ENCODE measurements around the gene NPFFR1. TPM values are rescaled to one million over a fixed set of nuclear protein-coding genes. Genes with fewer than 3 reads are reported as not detected.

NPFFR1 gene
- total and polyA plus RNA-seq, 10 of the 15 experiments (the other 5 are each of a cell fraction or from before 2014, with no cell fraction given), result 0.03 TPM; not detected in 9

DNA sequence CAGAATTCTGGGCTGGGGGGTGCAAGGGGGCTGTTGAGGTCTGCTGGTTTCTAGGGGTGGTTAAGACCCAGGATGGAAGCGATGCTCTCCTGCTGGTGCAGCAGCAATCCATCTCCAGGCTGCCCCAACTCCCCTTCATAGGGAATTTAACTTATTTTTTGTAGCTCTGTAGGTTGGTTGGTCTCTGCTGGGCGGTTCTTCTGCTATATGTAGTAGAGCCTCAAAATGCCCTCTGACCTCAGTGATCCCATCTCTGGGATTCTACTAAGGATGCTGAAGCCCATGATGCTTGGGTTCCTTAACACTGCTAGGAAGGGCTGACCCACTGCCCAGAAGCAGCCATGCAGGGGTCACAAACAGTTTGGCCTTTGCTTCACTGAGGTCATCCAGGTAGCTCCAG is 49.5 kb upstream of the NPFFR1 start:
- POLR2A ChIA-PET, result interaction anchor here (0.9 to 1.2 kb wide), 3 partner anchors 11 to 61 kb away, joined by 3 read pairs; no protein-coding TSS in a partner anchor
- RAD21 ChIA-PET (ENCODE audit: unreplicated experiment), result interaction anchor here (1.9 kb wide), 1 partner anchor 31 kb away, joined by 8 read pairs; no protein-coding TSS in a partner anchor
- no peaks in the 10 kb centered on the region for H3K27me3 ChIP-seq (replicated peaks in 1 of 2; ENCODE audit: control insufficient read depth in 2 of 2, insufficient read depth in 2 of 2, low read length in 1 of 2)
- H4K20me1 ChIP-seq (ENCODE audit: control insufficient read depth, insufficient read depth), result no peaks in the 10 kb centered on the region
- peaks cover under 1 to 2% of the 10 kb centered on the region in 2 experiments; a peak in 2 of 4 replicates for H3K36me3 ChIP-seq (ENCODE audit: control insufficient read depth in 2 of 2, insufficient read depth in 2 of 2, low read length in 1 of 2)
- H3K9ac ChIP-seq (ENCODE audit: control insufficient read depth, insufficient read depth, low read length), result no peak overlapping the region
- H2AFZ ChIP-seq (ENCODE audit: control insufficient read depth, low read depth, low read length), result no peak overlapping the region
- 100% methylated on average over 2 of the region's 2 CpGs for WGBS (ENCODE audit: insufficient coverage, insufficient replicate concordance, low lambda C conversion rate, missing lambda C conversion rate)
- 0 out of 2 replicates have a peak, but pooled peaks cover 2% of the 10 kb centered on the region for H3K79me2 ChIP-seq (ENCODE audit: control insufficient read depth, insufficient read depth, low read length)
- DNase-seq (ENCODE audit: low read depth, low spot score) (no peak), ATAC-seq (no peak), FAIRE-seq (no peak)
- intact Hi-C loops (cut with micrococcal nuclease; ENCODE audit: unreplicated experiment) (no loop called here), in situ Hi-C loops (cut with MboI) (no loop called here)
- BruUV-seq (replicated peaks), result no TSS peak
- no peak overlapping the region for H3K27ac ChIP-seq (ENCODE audit: control insufficient read depth, insufficient read depth)
- SMC1A ChIA-PET (ENCODE audit: uncharacterized antibody, unreplicated experiment), result interaction anchor here (1.2 to 3.4 kb wide), 5 partner anchors 13 to 107 kb away, joined by 3 to 12 read pairs (median 5); no protein-coding TSS in a partner anchor
- H3K4me2 ChIP-seq (ENCODE audit: control insufficient read depth, insufficient read depth), result no peak overlapping the region
- peaks cover 4% of the 10 kb centered on the region; the same call in 2 of the 3 replicates for H3K9me3 ChIP-seq (replicated peaks; ENCODE audit: control insufficient read depth, insufficient read depth, low read length)
- CTCF ChIA-PET, result interaction anchor here (1.0 to 2.5 kb wide), 7 partner anchors 13 to 116 kb away, joined by 3 to 11 read pairs (median 6); no protein-coding TSS in a partner anchor
- H3K4me3 ChIP-seq, result no peak overlapping the region
- TF ChIP-seq EP300 (IDR thresholded peaks at IDR 0.05; ENCODE audit: borderline replicate concordance in 1 of 2, control insufficient read depth in 1 of 2, low read depth in 2 of 2, low read length in 2 of 2) (no peak), CBX3 (IDR thresholded peaks at IDR 0.05; ENCODE audit: borderline replicate concordance, low read depth) (no peak), CEBPB (IDR thresholded peaks at IDR 0.05; ENCODE audit: borderline replicate concordance in 1 of 2, low read depth in 2 of 2, low read length in 2 of 2) (no peak), BCL3 (IDR thresholded peaks at IDR 0.05; ENCODE audit: borderline replicate concordance, insufficient read depth, low read depth, low read length, poor library complexity, severe bottlenecking) (no peak), ESRRA (IDR thresholded peaks at IDR 0.05; ENCODE audit: low read length) (no peak), SMARCA5 (IDR thresholded peaks at IDR 0.05) (no peak), IKZF1 (conservative IDR thresholded peaks at IDR 0.05) (no peak), MXI1 (IDR thresholded peaks at IDR 0.05; ENCODE audit: low read depth, low read length) (no peak), BRCA1 (IDR thresholded peaks at IDR 0.05; ENCODE audit: low read depth, low read length) (no peak), ZNF217 (IDR thresholded peaks at IDR 0.05) (no peak)
- TF ChIP-seq, protein P1, sequence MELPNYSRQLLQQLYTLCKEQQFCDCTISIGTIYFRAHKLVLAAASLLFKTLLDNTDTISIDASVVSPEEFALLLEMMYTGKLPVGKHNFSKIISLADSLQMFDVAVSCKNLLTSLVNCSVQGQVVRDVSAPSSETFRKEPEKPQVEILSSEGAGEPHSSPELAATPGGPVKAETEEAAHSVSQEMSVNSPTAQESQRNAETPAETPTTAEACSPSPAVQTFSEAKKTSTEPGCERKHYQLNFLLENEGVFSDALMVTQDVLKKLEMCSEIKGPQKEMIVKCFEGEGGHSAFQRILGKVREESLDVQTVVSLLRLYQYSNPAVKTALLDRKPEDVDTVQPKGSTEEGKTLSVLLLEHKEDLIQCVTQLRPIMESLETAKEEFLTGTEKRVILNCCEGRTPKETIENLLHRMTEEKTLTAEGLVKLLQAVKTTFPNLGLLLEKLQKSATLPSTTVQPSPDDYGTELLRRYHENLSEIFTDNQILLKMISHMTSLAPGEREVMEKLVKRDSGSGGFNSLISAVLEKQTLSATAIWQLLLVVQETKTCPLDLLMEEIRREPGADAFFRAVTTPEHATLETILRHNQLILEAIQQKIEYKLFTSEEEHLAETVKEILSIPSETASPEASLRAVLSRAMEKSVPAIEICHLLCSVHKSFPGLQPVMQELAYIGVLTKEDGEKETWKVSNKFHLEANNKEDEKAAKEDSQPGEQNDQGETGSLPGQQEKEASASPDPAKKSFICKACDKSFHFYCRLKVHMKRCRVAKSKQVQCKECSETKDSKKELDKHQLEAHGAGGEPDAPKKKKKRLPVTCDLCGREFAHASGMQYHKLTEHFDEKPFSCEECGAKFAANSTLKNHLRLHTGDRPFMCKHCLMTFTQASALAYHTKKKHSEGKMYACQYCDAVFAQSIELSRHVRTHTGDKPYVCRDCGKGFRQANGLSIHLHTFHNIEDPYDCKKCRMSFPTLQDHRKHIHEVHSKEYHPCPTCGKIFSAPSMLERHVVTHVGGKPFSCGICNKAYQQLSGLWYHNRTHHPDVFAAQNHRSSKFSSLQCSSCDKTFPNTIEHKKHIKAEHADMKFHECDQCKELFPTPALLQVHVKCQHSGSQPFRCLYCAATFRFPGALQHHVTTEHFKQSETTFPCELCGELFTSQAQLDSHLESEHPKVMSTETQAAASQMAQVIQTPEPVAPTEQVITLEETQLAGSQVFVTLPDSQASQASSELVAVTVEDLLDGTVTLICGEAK (IDR thresholded peaks at IDR 0.05; ENCODE audit: borderline replicate concordance), result no peak
- TF ChIP-seq, protein P2, sequence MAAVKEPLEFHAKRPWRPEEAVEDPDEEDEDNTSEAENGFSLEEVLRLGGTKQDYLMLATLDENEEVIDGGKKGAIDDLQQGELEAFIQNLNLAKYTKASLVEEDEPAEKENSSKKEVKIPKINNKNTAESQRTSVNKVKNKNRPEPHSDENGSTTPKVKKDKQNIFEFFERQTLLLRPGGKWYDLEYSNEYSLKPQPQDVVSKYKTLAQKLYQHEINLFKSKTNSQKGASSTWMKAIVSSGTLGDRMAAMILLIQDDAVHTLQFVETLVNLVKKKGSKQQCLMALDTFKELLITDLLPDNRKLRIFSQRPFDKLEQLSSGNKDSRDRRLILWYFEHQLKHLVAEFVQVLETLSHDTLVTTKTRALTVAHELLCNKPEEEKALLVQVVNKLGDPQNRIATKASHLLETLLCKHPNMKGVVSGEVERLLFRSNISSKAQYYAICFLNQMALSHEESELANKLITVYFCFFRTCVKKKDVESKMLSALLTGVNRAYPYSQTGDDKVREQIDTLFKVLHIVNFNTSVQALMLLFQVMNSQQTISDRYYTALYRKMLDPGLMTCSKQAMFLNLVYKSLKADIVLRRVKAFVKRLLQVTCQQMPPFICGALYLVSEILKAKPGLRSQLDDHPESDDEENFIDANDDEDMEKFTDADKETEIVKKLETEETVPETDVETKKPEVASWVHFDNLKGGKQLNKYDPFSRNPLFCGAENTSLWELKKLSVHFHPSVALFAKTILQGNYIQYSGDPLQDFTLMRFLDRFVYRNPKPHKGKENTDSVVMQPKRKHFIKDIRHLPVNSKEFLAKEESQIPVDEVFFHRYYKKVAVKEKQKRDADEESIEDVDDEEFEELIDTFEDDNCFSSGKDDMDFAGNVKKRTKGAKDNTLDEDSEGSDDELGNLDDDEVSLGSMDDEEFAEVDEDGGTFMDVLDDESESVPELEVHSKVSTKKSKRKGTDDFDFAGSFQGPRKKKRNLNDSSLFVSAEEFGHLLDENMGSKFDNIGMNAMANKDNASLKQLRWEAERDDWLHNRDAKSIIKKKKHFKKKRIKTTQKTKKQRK (IDR thresholded peaks at IDR 0.05; ENCODE audit: low read depth, low read length), result no peak
- TF ChIP-seq, protein P3, sequence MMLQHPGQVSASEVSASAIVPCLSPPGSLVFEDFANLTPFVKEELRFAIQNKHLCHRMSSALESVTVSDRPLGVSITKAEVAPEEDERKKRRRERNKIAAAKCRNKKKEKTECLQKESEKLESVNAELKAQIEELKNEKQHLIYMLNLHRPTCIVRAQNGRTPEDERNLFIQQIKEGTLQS (IDR thresholded peaks at IDR 0.05; ENCODE audit: borderline replicate concordance, extremely low read depth, low read depth, low read length), result no peak
- H3K4me1 ChIP-seq (ENCODE audit: control insufficient read depth, insufficient read depth, low read length), result peaks cover 16% of the 10 kb centered on the region
